HG03558 (cell line): ENCODE results near the gene DUSP10.

Experiments used
- ATAC-seq: cut with Tn5 transposase; IDR thresholded peaks from one replicate; pipeline ENCODE4 v1.9.1; 2021; ENCODE audit warnings: moderate number of reproducible peaks; ENCODE audit not compliant: unreplicated experiment; ENCODE audit errors: extremely low read depth

DUSP10 gene

DNA sequence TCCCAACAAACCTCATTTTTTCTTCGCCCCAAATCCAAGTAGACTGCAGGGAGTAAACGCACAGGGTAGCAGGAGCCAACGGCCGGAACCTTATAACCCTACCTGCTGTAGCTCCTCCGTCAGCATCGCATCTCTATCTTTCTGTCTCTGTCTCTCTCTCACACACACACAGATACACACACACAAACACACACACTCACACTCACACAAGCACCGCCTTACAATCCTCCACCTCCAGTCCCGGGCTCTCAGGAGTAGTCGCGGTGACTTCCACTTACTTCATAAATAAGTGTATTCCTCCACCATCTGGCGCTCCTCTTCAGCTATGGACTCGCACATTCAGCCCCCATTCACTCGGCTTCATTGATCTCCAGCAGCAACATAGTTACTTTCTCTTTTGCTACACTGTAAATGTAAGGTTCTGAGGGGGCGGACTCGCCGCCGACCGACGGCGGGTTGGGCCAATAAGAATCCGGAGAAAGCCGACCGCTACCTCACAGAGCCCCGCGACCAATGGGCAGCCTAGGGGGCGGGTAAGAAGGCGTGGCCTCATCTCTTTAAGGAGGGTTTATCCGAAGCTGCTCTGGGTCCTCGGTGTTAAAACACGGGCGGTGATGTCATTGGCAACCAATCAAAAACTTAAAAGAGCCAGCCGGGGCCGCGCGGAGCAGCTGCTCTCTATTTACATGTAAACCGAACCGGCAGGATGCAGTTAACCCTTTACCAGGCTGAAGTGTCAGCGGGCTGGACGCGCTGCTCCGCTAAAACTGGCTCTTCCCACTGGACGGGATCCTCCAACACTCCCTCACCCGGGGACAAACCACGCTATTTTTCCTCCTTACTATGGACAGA, at the start of gene DUSP10:
TSS of gene DUSP10 (minus strand) at position 387 of the 852 bp plus-strand sequence. CDS start 2,345 bp downstream, outside the sequence.
- peak; percentile 70 for ATAC-seq

DNA sequence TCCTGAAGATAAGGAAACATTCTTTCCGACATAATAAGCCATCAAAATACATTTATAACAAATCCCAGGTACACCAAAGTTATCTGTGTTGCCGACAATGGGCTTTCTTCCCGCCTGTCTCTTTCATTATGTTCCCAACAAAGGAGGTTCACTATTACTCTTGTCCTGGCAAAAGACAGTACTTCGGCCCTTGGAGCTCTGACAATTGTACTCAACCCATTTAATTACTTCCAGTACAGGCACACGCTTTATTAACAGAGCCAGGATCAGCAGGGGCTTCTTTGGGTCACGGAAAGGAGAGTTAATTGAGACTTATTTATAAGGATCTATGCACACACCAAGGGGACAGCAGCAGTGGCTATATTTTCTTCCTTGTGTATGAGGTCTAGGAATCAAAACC, 46.6 kb upstream of the DUSP10 start:
- ATAC-seq, result no peak

DNA sequence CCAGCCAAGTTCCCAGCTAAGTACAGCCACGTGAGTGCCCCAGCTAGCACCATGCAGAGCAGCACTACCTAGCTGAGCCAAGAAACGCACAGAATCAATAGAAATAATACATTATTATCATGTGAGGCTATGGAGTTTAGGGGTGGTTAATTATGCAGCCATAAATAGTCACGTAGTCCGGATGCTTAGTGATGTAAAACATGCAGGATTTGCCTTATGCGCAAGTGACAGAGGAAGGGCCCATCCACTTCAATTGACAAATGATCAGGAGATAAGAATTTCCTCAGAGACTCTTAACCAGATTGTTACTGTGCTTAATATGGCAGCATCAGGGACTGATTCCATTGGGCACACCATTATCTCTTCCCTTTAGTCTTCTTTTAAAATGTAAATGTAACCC, 44.8 kb upstream of the DUSP10 start:
- no peak for ATAC-seq

DNA sequence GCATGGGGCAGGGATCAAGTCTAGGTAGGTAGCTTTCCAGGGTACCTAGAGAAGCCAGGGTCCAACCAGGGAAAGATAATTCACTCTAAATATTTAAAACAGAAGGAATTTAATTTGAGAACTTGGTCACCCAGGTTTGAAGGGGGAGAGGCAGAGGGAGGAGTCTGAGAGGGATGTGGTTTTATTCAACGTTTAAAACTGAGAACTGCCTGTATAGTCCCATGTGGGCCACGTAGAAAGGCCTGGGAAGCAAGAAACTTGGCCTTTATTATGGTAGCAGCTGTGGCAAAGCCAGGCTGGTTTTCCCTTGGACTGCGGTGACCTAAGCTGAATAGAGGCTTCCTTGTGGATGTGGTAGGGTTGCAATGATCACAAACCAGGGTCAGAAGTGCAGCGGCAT, 42.0 kb upstream of the DUSP10 start:
- ATAC-seq, result no peak

DNA sequence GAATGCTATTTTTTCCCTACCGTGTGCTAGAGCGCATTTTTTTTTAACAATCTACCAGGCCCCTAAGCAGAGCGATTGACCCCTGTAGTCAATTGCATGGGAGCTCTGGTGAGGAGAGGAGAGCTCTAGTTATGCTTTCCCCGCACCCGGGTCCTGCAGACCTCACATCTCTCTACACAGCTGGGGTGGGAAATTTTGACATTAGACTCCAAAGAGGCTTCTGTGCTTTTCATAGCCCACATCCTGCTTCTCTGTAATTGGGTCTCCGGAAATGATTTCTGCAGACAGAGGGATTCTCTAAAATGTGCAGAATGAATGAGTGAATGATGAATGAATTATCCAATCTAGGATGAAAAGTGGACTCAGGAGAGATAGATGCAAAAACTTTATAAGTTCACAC, 41.5 kb upstream of the DUSP10 start:
- ATAC-seq, result no peak

DNA sequence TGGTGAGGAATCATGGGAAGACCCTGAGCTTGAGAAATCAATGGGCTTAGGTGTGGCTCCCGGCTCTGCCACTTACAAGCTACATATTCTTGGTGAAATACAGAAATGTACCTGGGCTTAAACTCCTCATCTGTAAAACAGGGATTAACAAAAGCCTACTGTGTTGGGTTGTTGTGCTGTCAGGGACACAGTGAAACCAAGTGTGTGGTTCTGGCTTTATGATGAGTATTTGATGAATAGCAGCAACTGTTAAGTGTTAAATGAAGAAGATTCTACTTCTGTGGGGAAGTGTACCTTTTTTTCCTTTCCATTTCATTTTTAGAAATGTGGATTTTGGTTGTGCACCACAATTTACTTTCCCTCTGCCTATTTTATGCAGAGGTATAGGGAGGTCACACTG, 41.1 kb upstream of the DUSP10 start:
- ATAC-seq, result no peak

DNA sequence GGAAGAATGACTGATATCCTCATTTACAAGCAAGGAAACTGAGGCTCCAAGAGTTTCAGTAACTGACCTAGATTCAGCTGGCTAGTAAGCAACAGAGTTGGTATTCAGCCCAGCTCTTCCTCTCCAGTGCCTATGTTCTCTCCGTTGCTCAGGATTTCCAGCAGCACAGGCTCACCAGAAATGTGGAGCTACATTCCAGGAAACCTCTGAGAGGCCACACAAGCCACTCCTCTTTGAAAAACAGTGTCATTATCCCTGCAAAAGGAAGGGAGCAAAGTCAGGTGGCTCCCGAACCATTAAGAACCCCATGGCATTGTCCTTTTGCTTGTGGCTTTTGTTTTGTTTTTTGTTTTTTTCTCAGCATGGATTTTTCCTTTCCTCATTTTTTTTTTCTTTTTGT, 40.6 kb upstream of the DUSP10 start:
- no peak for ATAC-seq

DNA sequence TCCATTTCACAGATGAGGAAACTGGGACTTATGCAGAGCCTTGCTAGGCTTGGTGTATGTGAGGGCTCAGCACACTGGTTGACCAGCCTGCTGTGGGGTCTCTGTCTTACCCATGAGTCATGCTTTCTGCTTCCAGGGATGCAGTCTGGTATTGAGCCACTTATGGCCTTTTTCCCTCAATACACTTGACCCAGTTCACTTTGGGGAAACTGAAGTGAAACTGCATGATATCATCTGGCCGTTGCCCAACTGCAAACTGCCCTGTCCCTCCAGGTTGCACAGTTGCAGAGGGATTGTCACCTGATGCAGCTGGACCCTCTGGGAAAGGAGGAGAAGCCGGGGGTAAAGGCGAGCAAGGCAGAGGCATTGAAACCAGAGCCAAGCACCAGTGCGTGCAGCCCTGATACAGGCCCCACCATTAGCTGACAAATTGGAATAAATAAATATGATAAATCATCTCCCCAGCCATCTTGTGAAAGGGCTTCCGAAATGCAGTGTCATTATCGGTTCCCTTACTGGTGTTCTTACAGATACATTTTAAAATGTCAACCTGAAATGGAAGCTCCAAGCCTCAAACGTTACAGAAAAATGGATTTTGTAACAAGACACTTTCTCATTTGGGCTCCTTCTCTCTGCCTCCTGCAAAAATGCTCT, 39.3 kb upstream of the DUSP10 start:
- ATAC-seq, result no peak

DNA sequence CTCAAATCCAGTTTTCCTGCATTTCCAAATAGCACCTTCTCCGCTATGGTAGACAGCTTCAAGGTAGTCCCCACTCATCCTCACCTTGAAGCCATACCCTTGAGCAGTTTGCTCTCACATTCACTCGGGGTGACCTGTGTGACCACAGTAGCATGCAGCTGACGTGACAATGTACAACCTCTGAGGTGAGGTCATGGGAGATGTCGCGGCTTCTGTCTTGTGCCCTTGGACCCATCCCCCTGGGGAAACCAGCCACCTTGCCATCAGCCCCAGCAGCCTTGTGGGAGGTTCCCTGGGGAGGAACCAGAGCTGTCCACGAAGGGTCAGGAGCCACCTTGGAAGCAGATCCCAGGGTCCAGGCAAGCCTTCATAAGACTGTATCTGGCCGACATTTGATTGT, 38.3 kb upstream of the DUSP10 start:
- ATAC-seq, result no peak

DNA sequence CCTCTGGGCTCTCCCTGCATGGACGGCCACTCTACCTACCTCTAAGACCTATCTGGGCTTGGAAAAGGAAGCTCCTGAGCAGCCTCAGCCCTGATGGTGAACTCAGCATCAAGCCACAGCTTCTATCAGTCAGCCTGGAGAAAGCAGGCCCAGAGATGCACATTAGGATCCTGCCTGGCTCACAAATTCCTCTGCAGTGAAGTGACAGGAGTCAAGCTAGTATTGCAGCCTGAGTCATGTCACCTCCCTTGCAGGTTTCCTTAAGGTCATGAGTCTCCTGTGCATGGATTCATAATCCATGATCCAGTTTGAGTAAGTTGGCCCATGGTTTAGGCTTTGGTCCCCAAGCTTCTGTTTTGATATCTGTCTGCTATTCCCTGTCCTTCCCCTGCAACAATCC, 37.9 kb upstream of the DUSP10 start:
- no peak for ATAC-seq

DNA sequence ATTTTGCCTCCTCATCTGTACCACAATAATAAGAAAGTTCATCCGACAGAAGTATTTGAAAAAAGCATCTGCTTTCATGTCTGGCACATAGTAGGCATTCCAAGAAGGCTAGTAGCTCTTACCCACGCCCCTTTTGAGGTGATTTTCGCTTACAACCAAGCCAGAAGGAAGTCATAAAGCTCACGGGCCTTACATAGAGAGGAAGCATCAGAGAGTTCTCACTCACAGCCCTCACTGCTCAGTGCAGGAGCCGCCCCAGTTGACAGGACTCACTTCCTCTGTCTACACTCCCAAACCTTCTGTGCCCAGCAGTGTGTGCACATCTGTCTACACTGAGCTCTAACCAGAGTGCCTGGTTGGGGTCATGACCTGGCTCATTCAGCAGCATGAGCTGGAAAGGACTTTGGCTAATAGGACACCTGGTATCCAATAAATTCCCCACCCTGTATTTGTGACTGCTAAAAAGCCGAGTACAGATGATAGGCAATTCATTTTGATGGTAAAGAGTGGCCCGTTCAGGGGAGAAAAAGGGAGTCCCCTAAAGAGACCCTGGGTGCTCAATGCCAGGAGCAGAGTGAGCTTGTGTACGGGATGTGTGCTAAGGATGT, 36.8 kb upstream of the DUSP10 start:
- ATAC-seq, result peak; percentile 21

DNA sequence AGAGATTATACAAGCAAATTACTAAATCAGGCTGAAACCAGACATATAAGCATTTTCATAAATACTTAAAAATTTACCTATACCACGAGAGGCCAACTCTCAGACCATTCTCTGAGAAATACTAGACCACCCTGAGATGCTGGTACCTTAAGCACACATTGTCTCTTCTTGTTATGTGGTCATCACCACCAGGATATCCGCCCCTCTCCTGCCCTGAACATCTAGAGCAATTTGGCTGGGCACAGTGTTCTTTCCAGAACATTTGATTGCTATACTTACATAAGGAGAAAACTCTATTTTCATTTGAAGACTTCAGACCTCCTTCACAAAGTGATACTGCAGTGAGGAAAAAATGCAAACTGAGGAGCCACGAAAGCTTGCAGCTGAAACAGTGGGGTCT, 36.2 kb upstream of the DUSP10 start:
- ATAC-seq, result peak; percentile 17

DNA sequence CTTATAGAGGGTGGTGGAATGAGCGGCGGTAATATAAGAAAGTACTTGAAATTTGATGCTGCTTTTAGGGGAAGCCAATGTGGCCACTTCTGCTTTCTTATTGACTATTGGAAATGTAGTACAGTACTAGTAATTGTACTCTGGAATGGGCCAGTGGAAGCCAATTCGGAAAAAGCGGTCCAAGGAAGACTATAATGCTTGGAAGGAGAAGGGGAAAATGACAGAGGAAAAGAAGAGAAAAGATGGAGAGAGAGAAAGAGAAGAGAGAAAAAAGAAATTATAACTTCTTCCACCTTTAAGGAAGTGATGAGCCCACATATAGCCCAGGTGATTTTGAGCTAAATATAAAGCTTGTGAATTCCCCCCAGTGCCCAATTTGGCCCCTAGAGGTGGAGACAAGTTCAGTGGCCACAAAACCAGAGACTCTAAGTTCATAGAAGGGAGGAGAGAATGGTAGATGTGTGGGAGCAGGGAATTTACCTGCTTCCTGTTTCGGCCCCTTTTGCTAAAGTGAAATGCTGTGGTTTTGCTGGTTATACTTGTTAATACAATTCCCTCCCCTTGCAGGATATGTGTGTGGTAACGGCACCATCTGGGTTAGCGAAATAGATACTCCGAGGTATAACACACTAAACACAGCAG, 35.7 kb upstream of the DUSP10 start:
- peak; percentile 51 for ATAC-seq

DNA sequence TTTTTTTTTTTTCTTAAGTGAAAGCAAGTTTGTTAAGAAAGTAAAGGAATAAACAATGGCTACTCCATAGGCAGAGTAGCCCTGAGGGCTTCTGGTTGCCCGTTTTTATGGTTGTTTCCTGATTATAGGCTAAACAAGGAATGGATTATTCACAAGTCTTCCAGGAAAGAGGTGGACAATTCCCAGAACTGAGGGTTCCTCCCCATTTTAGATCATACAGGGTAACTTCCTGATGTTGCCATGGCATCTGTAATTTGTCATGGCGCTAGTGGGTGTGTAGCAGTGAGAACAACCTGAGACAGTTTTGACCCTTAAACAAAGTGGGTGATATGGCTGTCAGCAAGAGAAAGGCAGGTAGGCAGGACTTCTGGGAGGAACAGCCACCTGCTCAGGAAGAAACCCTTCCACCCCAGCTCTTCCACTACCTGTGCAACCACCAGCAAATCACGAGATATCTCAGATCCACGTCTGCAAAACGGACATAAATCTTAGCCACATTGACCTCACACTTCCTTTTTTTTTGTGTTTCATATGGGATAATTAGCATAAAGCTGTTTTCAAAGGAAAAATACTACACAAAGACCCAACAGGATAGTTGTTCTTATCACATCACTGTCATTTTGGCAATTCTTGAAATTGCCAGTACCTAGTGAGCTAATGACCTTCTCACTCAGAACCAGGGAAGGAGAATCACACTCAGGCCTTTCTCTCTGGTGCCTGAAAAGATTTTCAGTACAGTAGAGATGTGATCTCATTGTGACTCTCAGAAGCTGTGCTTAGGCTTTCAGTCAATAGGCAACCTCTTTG, 34.8 kb upstream of the DUSP10 start:
- ATAC-seq, result peak; percentile 15

DNA sequence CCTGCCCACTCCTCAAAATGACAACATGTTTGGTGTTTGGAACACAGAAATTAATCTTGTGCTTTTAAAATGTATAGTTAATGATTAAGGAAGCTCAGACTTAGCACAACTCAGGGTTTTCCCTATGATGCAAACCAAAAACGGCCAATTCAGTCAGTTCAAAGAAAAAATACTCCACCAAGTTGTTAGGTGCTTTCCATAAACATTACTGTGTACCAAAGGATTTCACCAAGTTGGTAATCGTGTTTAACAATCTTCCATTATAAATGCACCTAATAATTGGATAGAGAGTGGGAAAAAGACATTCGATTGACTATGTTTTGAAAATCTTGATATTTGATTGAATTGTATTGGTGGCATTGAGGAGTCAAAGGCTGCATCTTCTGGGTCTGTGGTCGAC, 33.3 kb upstream of the DUSP10 start:
- no peak for ATAC-seq

DNA sequence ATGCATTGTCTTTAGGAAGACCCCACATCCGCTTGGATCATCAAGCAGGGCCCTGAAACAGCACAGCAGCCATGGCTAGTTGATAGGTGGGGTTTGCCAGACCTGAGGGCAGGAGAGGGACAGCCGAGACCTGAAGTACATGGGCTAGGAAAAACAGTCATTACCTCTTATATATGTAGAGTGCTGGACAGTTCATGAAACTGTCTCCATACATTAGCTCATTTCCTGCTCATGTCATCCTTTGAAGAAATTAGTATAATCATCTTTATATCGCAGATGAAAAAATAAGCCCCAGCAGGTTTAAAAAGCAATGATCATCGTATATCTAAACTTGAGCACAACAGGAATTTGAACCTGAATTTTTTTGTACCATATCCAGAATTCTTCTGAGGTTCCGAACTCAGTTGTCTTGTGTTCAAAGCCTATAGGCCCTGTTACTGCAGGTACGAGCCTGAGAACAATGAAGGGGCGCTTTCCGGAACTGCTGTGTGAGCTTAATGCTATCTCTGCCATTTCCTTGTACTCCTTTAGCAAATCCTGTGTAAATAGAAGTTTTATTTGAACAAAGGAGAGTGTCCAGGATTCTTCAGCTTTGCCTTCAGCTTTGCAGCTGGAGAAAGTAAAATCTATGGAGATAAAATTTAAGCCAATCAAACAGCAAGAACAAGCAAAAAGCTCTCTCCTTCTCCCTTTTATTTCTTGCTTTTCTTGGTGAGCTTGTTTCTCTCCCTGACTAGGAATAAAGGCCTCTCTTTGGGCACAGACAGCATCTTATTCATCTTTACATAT, 32.4 kb upstream of the DUSP10 start:
- ATAC-seq, result no peak

DNA sequence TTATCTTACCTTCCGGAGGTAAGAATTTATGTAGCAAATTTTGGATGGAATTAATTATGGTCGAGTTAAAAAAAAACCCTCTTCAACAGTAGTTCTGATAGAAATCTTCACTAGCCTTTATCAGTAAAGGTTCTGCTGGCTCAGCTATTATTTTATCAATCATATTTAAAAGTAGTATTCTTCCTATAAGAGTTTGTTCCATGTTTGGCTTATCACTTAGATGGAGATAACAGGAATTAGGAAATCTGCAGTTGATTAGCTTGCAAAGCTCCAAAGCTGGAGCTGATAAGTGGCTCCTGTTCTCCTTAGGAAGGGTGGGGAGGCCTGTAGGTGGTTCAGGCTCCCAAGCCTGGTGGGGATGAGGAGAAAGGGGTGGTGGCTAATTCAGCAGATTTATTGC, 31.5 kb upstream of the DUSP10 start:
- no peak for ATAC-seq

DNA sequence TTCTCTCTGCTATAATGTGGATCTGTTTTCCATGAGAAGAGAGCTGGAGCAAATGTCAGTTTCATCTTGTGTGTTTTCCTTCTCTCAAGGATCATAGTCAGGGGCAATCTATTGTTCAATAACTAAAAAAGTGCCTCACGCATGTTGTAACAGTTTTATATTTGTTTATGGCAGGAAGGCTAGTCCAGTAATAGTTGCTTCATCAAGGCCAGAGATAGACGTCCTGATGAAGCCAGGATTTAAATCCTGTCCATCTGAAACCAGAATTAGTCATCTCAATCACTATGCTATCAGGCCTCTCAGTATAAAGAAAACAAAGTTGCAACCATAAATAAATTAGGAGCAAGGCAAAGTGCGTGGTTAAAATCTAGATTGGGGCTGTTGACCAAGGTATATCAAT, 30.2 kb upstream of the DUSP10 start:
- ATAC-seq, result no peak

DNA sequence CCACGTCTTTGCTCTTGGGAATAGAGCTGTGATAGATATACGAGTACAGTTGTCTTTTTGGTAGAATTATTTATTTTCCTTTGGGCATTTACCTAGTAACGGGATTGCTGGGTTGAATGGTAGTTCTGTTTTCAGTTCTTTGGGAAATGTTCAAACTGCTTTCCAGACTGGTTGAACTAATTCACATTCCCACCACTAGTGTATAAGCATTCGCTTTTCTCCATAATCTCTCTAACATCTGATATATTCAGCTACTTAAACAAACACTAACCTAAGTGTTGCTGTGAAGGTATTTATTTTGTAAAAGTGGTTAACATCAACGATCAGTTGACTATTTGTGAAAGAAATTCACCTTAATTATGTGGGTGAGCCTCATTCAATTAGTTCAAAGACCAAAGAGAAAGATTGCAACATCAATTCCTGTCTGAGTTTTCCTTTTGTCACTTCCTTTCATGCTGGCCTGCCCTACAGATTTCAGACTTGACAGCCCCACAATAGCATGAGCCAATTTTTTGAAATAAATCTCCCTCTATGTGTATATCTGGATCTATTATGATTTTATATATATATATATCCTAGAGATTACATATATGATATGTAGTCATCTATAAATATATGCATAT, 26.7 kb upstream of the DUSP10 start:
- no peak for ATAC-seq
